ENCODE measurements around the gene LBH. TPM values are rescaled to one million over a fixed set of nuclear protein-coding genes. Genes with fewer than 3 reads are reported as not detected.

Gene LBH
- total RNA-seq, 1 donor from 2014 or later = 61.1 TPM

DNA sequence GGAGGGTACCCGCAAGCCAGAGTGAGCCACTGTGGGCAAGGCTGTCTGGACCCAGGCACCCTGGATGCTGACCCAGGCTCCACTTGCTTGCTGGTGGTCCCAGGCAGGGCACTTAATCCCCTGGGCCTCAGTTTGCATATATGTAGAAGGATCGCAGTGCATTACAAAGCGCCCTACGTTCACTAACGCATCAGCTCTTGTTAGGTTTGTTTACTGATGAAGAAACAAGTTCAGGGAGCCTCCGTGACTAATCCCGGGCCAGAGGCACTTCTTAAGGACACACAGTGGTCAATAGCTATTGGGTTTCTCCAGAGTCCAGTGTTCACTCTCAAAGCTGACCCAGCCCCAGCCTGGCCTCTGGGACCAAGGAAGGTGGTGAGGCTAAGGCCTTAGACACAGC lies 70.2 kb downstream of the LBH start:
- Mint-ChIP-seq H3K27ac (no peak overlapping the region), H3K27me3 (ENCODE audit: low read depth) (no peaks in the 10 kb centered on the region), H3K36me3 (ENCODE audit: low read depth) (no peaks in the 10 kb centered on the region), H3K9me3 (peaks cover 4% of the 10 kb centered on the region), H3K4me3 (ENCODE audit: low read depth) (no peak overlapping the region), H3K4me1 (ENCODE audit: low read depth) (peaks cover 9% of the 10 kb centered on the region)
- intact Hi-C loops (cut with micrococcal nuclease) = no loop called here
- no peak for DNase-seq (ENCODE audit: low spot score)

DNA sequence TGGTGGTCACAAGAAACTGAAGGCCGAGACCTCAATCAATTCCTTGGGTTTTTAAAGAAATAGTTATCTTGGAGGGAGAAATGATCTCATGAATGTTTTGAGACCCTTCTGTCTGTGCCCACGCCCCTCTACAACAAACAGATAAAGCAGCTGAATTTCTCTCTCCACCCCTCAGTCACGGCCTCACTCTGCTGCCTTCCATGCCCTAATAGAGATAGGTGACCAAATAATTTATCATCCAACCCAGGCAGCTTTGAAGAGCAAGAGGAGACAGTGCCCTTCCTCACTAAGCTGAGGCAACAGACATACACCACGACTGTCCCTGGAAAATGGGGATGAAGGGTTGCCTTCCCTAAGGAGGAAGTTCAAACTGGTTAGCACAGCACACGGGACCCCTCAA lies 71.2 kb downstream of the LBH start:
- peaks cover 9% of the 10 kb centered on the region for H3K4me1 Mint-ChIP-seq (ENCODE audit: low read depth)
- H3K27ac Mint-ChIP-seq = no peak overlapping the region
- H3K9me3 Mint-ChIP-seq = no peaks in the 10 kb centered on the region
- no peaks in the 10 kb centered on the region for H3K36me3 Mint-ChIP-seq (ENCODE audit: low read depth)
- intact Hi-C loops (cut with micrococcal nuclease) = no loop called here
- DNase-seq (ENCODE audit: low spot score) = no peak
- no peaks in the 10 kb centered on the region for H3K27me3 Mint-ChIP-seq (ENCODE audit: low read depth)
- H3K4me3 Mint-ChIP-seq (ENCODE audit: low read depth) = no peak overlapping the region

DNA sequence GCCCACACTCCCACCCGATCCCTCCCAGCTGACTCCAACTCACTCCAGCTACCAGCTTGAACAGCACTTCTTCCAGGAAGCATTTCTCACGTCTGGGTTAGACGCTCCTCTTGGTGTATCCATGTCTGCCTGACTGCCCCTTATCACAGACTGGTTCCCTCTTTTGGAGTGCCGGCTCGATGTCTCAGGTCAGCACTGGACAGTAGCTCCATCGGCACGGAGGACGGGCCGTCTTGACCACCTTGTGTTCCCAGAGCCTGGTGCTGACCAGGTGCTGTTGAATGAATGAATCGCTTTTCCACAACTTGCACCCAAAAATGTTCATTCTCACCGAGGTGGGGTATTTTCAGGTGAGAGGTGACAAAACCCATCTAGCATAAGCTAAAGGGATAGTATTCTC lies 71.8 kb downstream of the LBH start:
- DNase-seq (ENCODE audit: low spot score) = no peak
- Mint-ChIP-seq H3K27ac (no peak overlapping the region), H3K36me3 (ENCODE audit: low read depth) (no peaks in the 10 kb centered on the region), H3K4me1 (ENCODE audit: low read depth) (peaks cover 9% of the 10 kb centered on the region), H3K9me3 (no peaks in the 10 kb centered on the region), H3K4me3 (ENCODE audit: low read depth) (no peak overlapping the region), H3K27me3 (ENCODE audit: low read depth) (no peaks in the 10 kb centered on the region)
- intact Hi-C loops (cut with micrococcal nuclease) = no loop called here

- H3K27me3 Mint-ChIP-seq (ENCODE audit: low read depth) = no peaks in the 10 kb centered on the region
- DNase-seq (ENCODE audit: low spot score) = no peak
- intact Hi-C loops (cut with micrococcal nuclease) = no loop called here
- H3K4me3 Mint-ChIP-seq (ENCODE audit: low read depth) = no peak overlapping the region
- H3K27ac Mint-ChIP-seq = no peak overlapping the region
- H3K9me3 Mint-ChIP-seq = no peaks in the 10 kb centered on the region
- peaks cover 8% of the 10 kb centered on the region for H3K4me1 Mint-ChIP-seq (ENCODE audit: low read depth)
- no peaks in the 10 kb centered on the region for H3K36me3 Mint-ChIP-seq (ENCODE audit: low read depth)
Measured at GRCh38 chr2:30305235-30305634, 73.9 kb downstream of the LBH start.

- H3K9me3 Mint-ChIP-seq = no peaks in the 10 kb centered on the region
- peaks cover 14% of the 10 kb centered on the region for H3K4me1 Mint-ChIP-seq (ENCODE audit: low read depth)
- no peak overlapping the region for H3K4me3 Mint-ChIP-seq (ENCODE audit: low read depth)
- H3K36me3 Mint-ChIP-seq (ENCODE audit: low read depth) = no peaks in the 10 kb centered on the region
- no peaks in the 10 kb centered on the region for H3K27me3 Mint-ChIP-seq (ENCODE audit: low read depth)
- H3K27ac Mint-ChIP-seq = no peak overlapping the region
- DNase-seq (ENCODE audit: low spot score) = no peak
- intact Hi-C loops (cut with micrococcal nuclease) = no loop called here
Measured at GRCh38 chr2:30306522-30306921, 75.2 kb downstream of the LBH start.

GRCh38 chr2:30308280-30308679 lies 76.9 kb downstream of the LBH start:
- Mint-ChIP-seq H3K9me3 (no peaks in the 10 kb centered on the region), H3K27me3 (ENCODE audit: low read depth) (no peaks in the 10 kb centered on the region), H3K4me3 (ENCODE audit: low read depth) (no peak overlapping the region), H3K36me3 (ENCODE audit: low read depth) (no peaks in the 10 kb centered on the region), H3K27ac (no peak overlapping the region), H3K4me1 (ENCODE audit: low read depth) (peaks cover 15% of the 10 kb centered on the region)
- intact Hi-C loops (cut with micrococcal nuclease) = no loop called here
- no peak for DNase-seq (ENCODE audit: low spot score)

Other genes starting within 250 kb of the LBH start
- 24.1 and 27.8 TPM in 2 replicates for gene YPEL5, start 84.5 kb upstream of the LBH start, total RNA-seq
- gene LCLAT1, start 215.7 kb downstream of the LBH start, total RNA-seq = 24.6 and 28.9 TPM in 2 replicates